SH-SY5Y (cell line): ENCODE measurements around the gene SLC25A41.

Source experiments
- GATA2 ChIP-seq: IDR thresholded peaks from 2 replicates; pipeline ENCODE4 v1.6.1; 2011; ENCODE audit warnings: mild to moderate bottlenecking, low read depth, low read length
- GATA3 ChIP-seq: IDR thresholded peaks from 2 replicates; pipeline ENCODE4 v1.6.1; 2011; ENCODE audit warnings: low read depth, mild to moderate bottlenecking, low read length, moderate library complexity

DNA sequence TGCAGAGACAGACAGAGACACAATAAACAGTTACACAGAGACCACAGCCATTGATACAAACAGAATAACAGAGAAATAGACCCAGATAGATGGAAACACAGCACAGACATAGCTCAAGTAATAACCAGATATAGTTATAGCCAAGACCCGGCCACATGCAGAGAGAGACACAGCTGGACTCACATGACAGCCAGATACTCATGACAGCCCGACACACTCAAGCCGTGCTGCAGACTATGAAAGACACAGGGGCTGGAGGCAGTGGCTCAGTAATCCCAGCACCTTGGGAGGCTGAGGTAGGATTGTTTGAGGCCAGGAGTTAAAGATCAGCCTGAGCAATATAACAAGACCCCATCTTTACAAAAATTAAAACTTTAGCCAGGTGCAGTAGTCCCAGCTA is 49.7 kb upstream of the SLC25A41 start:
- TF ChIP-seq GATA2, result no peak
- no peak for TF ChIP-seq GATA3
